Tibial nerve (tissue), 3 donors: Measurements from ENCODE around the gene GCK.

Experiments
- CTCF ChIP-seq, 5 experiments: fragments of 200-600 bp in 3 of 5; fragments of 450-650 bp in 2 of 5; sonication (generic) in 3 of 5; IDR thresholded peaks; one replicate each; pipeline ENCODE4 v1.5.1; 2016 to 2019; ENCODE audit warnings: antibody characterized with exemption in 5 of 5, mild to moderate bottlenecking in 3 of 5, moderate library complexity in 2 of 5
- POLR2A ChIP-seq, 2 donors: fragments of 450-650 bp; IDR thresholded peaks; one replicate each; pipeline ENCODE4 v1.6.1; 2017; ENCODE audit warnings: antibody characterized with exemption in 2 of 2, mild to moderate bottlenecking in 2 of 2, moderate library complexity in 2 of 2

GRCh38 chr7:44238116-44238695 lies 49.0 kb upstream of the GCK start:
- TF ChIP-seq POLR2A (IDR thresholded peaks at IDR 0.05) (no peak), CTCF (IDR thresholded peaks at IDR 0.05) (no peak)
